ENCODE results near the gene HACE1. TPM values are rescaled to one million over a fixed set of nuclear protein-coding genes. Genes with fewer than 3 reads are reported as not detected.

The HACE1 gene
- total and polyA plus RNA-seq, 7 donors, result 3.0 to 28.1 (median 17.4) TPM

DNA sequence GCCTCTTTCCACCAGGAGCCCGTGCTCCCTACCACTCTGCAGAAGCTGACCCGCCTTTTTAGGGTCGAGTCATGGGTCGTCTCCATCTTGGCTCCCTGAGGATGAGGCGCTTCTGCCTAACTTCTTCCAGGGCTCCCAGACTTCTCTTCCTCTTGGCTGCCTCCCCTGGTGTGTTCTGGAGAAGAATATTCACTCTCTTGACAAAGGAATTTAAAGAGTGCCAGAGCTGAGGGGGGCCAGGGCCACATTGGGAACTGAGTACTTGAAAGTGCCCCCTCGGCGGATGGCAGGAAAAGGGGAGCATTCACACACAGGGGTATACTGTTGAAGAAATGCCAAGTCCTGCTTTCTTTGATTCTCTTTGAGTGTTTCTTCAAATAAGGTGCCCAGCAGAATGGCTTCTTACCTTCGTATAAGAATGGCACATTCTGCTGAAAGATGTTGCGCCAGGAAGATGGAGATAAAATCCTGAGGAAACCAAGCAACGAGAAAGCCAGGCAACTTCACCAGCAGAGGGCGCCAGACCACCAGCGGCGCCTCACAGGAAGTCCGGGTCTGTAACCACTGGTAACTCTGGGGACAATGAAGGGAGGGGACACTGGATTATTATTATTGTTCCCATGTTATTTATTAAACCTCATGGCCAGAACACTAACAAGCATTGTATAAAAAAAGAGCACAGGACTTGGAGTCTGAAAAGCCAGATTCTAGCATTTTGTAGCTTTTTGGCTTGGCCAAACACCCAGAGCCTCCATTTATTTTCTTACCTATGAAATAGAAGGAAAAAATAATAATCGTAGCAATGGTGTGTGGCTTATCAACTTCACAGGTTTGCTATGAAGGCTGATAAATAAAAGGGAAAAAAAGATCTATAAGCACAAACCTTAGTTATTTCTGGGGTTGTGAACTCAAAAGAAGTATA lies 176.7 kb downstream of the HACE1 start:
- Histone ChIP-seq H3K4me3 (no peak overlapping the region), H3K4me1 (no peaks in the 10 kb centered on the region), H3K9me3 (peaks cover 0 to 4% (median 0%) of the 10 kb centered on the region in 4 donors), H3K36me3 (no peaks in the 10 kb centered on the region), H3K27me3 (no peaks in the 10 kb centered on the region), H3K27ac (no peak overlapping the region)
- 65 to 78% methylated on average over 15 of the region's 15 CpGs for WGBS, 2 donors
- intact Hi-C loops (cut with DNase I), result no loop called here
- DNase-seq, result no peak
- TF ChIP-seq, protein P1, sequence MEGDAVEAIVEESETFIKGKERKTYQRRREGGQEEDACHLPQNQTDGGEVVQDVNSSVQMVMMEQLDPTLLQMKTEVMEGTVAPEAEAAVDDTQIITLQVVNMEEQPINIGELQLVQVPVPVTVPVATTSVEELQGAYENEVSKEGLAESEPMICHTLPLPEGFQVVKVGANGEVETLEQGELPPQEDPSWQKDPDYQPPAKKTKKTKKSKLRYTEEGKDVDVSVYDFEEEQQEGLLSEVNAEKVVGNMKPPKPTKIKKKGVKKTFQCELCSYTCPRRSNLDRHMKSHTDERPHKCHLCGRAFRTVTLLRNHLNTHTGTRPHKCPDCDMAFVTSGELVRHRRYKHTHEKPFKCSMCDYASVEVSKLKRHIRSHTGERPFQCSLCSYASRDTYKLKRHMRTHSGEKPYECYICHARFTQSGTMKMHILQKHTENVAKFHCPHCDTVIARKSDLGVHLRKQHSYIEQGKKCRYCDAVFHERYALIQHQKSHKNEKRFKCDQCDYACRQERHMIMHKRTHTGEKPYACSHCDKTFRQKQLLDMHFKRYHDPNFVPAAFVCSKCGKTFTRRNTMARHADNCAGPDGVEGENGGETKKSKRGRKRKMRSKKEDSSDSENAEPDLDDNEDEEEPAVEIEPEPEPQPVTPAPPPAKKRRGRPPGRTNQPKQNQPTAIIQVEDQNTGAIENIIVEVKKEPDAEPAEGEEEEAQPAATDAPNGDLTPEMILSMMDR (IDR thresholded peaks at IDR 0.05), result peak in 1 of 4 experiments; percentile 42
- no peak for TF ChIP-seq EP300 (IDR thresholded peaks at IDR 0.05)

DNA sequence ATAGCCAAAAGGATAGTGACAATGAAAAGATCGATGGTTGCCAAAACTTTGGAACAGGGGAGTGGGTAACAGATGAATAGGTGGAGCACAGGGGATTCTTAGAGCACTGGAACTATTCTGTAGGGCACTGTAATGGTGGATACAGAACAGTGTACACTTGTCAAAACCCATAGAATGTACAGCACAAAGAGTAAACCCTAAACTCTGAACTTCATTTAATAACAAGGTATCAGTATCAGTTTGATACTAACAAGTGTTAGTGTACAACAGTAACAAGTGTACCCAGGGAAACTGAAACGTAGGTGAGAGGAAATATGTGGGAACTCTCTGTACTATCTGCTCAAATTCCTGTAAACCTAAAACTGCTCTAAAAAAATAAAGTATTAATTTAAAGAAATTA lies 179.2 kb downstream of the HACE1 start:
- WGBS, 2 donors, result 66 to 74% methylated on average over 2 of the region's 2 CpGs
- peaks cover 0 to 8% (median 1%) of the 10 kb centered on the region in 4 donors for H3K9me3 ChIP-seq
- TF ChIP-seq POLR2A (IDR thresholded peaks at IDR 0.05), result no peak
- TF ChIP-seq, protein P1 (IDR thresholded peaks at IDR 0.05), result no peak
- TF ChIP-seq POLR2AphosphoS5 (IDR thresholded peaks at IDR 0.05), result no peak

DNA sequence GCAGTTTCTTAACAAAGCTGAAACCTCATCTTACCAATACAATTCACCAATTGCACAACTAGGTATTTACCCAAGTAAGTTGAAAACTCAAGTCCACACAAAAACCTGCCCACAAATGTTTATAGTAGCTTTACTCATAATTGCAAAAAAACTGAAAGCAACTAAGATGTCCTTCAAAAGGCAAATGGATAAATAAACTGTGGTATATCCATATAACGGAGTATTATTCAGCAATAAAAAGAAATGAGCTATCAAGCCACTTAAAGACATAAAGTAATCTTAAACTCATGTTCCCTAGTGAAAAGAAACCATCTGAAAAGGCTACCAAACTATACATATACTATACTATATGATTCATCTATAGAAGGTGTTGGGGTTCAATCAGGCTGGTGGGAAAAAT lies 179.7 kb downstream of the HACE1 start:
- TF ChIP-seq POLR2A (IDR thresholded peaks at IDR 0.05), result no peak
- TF ChIP-seq, protein P1 (IDR thresholded peaks at IDR 0.05), result no peak
- no peak for TF ChIP-seq POLR2AphosphoS5 (IDR thresholded peaks at IDR 0.05)
- TF ChIP-seq EP300 (IDR thresholded peaks at IDR 0.05), result no peak
- intact Hi-C loops (cut with DNase I), result no loop called here
- no peak for DNase-seq
- Histone ChIP-seq H3K27me3 (no peaks in the 10 kb centered on the region), H3K36me3 (no peaks in the 10 kb centered on the region), H3K4me1 (no peaks in the 10 kb centered on the region), H3K4me3 (no peak overlapping the region), H3K9me3 (peaks cover 0 to 9% (median 1%) of the 10 kb centered on the region in 4 donors), H3K27ac (no peak overlapping the region)
- WGBS, 2 donors, result 43 to 91% methylated on average over 1 of the region's 1 CpG

More for the DNA sequence above, 179.2 kb downstream of the HACE1 start:
- H3K36me3 ChIP-seq, result no peaks in the 10 kb centered on the region
- DNase-seq, result no peak
- no peaks in the 10 kb centered on the region for H3K4me1 ChIP-seq
- H3K27ac ChIP-seq, result no peak overlapping the region
- intact Hi-C loops (cut with DNase I), result no loop called here
- H3K27me3 ChIP-seq, result no peaks in the 10 kb centered on the region
- H3K4me3 ChIP-seq, result no peak overlapping the region

Small RNAs within 50 kb of the gene (small RNA-seq; reads per million reads assigned to genes)
- 0 reads per million in 3 donors for gene RNU6-897P

Other genes starting within 250 kb of the HACE1 start
- gene LIN28B, start 97.2 kb upstream of the HACE1 start, total RNA-seq, result not detected
- not detected for gene LIN28B, start 97.2 kb upstream of the HACE1 start, polyA plus RNA-seq

Measured in sigmoid colon (tissue), 7 donors.